ENCODE data around the gene ZIC1. TPM values are rescaled to one million over a fixed set of nuclear protein-coding genes. Genes with fewer than 3 reads are reported as not detected.

The ZIC1 gene
- total and polyA plus RNA-seq, 9 donors: 0.05 to 0.45 (median 0.14) TPM; not detected in 5

DNA sequence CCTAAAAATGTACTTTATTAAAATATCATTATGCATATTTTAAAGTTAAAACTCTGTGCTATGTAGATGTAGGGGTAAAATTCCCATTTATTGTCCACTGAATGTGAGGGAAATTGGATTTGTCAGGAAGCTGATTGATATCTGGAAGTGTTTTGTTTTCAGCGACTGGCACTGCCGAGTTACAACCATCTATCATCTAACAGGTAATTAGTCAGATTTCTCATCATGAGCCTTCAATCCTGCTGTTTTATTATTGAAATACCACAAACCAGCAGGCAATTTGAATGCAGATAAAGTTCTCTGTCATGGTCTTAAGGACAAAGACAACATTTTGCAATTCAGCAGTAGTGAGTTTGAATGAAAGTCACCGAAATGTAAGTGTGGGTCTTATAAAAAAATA, 40.5 kb downstream of the ZIC1 start:
- Histone ChIP-seq H3K4me3 (no peak overlapping the region), H3K9me3 (no peaks in the 10 kb centered on the region), H3K27ac (no peak overlapping the region), H3K36me3 (no peaks in the 10 kb centered on the region), H3K4me1 (ENCODE audit: insufficient read depth) (no peaks in the 10 kb centered on the region), H3K27me3 (no peaks in the 10 kb centered on the region)
- no peak for DNase-seq
- intact Hi-C loops (cut with DNase I): no loop called here
- TF ChIP-seq, protein P1, sequence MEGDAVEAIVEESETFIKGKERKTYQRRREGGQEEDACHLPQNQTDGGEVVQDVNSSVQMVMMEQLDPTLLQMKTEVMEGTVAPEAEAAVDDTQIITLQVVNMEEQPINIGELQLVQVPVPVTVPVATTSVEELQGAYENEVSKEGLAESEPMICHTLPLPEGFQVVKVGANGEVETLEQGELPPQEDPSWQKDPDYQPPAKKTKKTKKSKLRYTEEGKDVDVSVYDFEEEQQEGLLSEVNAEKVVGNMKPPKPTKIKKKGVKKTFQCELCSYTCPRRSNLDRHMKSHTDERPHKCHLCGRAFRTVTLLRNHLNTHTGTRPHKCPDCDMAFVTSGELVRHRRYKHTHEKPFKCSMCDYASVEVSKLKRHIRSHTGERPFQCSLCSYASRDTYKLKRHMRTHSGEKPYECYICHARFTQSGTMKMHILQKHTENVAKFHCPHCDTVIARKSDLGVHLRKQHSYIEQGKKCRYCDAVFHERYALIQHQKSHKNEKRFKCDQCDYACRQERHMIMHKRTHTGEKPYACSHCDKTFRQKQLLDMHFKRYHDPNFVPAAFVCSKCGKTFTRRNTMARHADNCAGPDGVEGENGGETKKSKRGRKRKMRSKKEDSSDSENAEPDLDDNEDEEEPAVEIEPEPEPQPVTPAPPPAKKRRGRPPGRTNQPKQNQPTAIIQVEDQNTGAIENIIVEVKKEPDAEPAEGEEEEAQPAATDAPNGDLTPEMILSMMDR (IDR thresholded peaks at IDR 0.05): no peak
- no peak for TF ChIP-seq EP300 (IDR thresholded peaks at IDR 0.05)
- WGBS, 3 donors: 21 to 31% (median 23%) methylated on average over 3 of the region's 3 CpGs

DNA sequence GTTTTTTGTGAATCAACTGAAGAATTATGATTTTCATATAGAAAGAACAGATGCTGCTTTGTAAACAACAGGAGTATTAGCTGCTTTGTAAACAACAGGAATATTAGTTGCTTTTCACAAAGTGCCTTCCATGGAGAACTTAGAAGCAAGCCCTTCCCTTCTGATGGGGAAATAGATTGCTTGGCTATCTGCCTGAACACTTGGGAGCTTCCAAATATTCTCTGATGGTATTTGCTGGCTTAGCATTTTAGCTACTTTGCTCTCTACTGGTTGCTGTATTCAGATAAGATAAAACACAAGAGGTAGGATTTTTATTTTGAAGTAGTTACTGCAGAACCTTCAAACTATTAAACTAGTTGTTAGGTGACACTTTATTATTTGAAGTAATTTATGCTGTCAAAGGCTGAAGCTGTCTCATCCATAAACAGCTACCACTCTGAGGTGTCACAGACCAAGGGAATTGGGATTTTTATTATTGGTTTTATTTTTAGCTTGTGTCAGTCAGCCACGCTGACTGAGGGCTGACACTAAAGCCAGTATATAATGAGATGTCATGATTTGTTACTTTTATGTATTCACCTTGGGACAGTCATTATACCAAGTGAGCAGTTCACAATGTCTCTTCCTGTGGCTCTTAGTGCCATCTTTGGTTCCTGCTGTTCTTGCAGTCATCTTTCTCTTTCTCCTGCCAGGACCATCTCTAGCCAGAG, 50.0 kb downstream of the ZIC1 start:
- DNase-seq: no peak
- H3K4me1 ChIP-seq (ENCODE audit: insufficient read depth): no peaks in the 10 kb centered on the region
- H3K27me3 ChIP-seq: no peaks in the 10 kb centered on the region
- WGBS, 3 donors: 68 to 83% (median 79%) methylated on average over 1 of the region's 1 CpG
- no peak overlapping the region for H3K4me3 ChIP-seq
- intact Hi-C loops (cut with DNase I): no loop called here
- H3K27ac ChIP-seq: no peak overlapping the region
- H3K9me3 ChIP-seq: no peaks in the 10 kb centered on the region
- TF ChIP-seq POLR2A (IDR thresholded peaks at IDR 0.05) (no peak), EP300 (IDR thresholded peaks at IDR 0.05) (no peak)
- TF ChIP-seq, protein P1 (IDR thresholded peaks at IDR 0.05): no peak
- H3K36me3 ChIP-seq: no peaks in the 10 kb centered on the region

DNA sequence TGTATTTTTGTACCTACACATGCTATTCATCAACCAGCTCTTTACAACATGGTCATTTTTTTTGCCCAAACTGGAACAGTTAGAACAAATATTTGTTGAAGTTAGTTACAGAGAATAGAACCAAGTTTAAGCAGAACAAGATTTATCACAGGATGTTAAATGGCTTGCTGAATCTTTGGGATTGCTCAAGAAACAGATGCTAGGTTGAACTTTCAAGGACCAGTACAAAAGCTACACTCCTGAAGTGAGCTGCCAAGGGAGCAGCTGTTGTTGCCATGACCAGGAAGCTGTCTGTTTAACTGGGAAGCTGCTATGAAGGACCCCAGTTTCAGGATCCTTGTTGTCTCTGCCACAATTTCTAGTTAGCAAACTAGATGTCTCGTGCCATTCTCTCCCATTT, 53.7 kb downstream of the ZIC1 start:
- Histone ChIP-seq H3K27me3 (no peaks in the 10 kb centered on the region), H3K9me3 (no peaks in the 10 kb centered on the region), H3K4me3 (no peak overlapping the region), H3K36me3 (no peaks in the 10 kb centered on the region), H3K4me1 (ENCODE audit: insufficient read depth) (no peaks in the 10 kb centered on the region), H3K27ac (no peak overlapping the region)
- DNase-seq: no peak
- intact Hi-C loops (cut with DNase I): no loop called here
- TF ChIP-seq, protein P1 (IDR thresholded peaks at IDR 0.05): no peak
- TF ChIP-seq POLR2A (IDR thresholded peaks at IDR 0.05) (no peak), EP300 (IDR thresholded peaks at IDR 0.05) (no peak)
- WGBS, 3 donors: 35 to 45% (median 44%) methylated on average over 1 of the region's 1 CpG

Other genes starting within 250 kb of the ZIC1 start
- gene ZIC4, start 2.8 kb upstream of the ZIC1 start, total RNA-seq: not detected
- not detected for gene ZIC4, start 2.8 kb upstream of the ZIC1 start, polyA plus RNA-seq